ENCODE data around the gene SLC22A23.

SLC22A23 gene

DNA sequence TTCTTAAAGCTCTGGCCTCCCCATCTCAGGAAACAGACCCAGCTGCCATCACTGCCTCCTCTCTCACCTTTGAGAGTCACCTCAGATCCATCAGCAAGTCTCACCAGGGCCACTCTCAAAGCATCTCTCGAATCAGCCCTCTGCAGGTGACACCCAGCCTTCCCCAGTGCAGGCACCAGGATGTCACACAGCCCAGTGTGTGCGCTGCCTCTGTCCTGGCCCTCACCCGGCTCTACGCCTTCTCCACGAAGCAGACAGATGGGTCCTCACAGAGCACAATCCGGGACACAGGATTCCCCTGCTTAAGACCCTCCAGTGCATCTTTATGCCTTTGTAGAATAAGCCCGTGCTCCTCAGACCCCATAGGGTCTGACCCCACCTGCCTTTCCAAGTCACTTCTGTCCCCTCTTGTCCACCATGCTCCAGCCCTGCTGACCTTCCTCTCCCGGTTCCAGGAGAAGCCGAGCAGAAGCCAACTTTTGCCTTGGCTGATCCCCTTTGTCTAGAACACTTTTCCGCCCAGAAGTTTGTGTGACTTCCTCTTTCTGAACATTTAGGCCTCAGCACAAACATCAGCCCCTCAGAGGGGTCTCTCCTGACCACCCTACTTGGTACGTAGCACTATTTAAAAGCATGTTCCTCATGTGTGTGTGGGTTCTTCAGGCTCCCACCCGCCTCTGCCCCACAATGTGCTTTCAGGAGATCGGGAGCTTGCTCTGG, 137.9 kb downstream of the SLC22A23 start:
- no peaks in the 10 kb centered on the region for H3K9me2 ChIP-seq (replicated peaks; ENCODE audit: insufficient read depth, low read length)
- no peaks in the 10 kb centered on the region for H3K9me3 ChIP-seq (replicated peaks; ENCODE audit: insufficient read depth, low read length)
- no peaks in the 10 kb centered on the region for H3K79me2 ChIP-seq (ENCODE audit: low read length)
- no peak overlapping the region for H3K27ac ChIP-seq (ENCODE audit: low read length)
- H3K4me3 ChIP-seq (ENCODE audit: low read length): no peak overlapping the region
- TF ChIP-seq, protein P1, sequence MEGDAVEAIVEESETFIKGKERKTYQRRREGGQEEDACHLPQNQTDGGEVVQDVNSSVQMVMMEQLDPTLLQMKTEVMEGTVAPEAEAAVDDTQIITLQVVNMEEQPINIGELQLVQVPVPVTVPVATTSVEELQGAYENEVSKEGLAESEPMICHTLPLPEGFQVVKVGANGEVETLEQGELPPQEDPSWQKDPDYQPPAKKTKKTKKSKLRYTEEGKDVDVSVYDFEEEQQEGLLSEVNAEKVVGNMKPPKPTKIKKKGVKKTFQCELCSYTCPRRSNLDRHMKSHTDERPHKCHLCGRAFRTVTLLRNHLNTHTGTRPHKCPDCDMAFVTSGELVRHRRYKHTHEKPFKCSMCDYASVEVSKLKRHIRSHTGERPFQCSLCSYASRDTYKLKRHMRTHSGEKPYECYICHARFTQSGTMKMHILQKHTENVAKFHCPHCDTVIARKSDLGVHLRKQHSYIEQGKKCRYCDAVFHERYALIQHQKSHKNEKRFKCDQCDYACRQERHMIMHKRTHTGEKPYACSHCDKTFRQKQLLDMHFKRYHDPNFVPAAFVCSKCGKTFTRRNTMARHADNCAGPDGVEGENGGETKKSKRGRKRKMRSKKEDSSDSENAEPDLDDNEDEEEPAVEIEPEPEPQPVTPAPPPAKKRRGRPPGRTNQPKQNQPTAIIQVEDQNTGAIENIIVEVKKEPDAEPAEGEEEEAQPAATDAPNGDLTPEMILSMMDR (IDR thresholded peaks at IDR 0.05; ENCODE audit: low read length): no peak
- no peak for TF ChIP-seq EZH2 (optimal IDR thresholded peaks at IDR 0.05; ENCODE audit: low read depth, low read length)
- no peak for TF ChIP-seq EZH2phosphoT487 (IDR thresholded peaks at IDR 0.05; ENCODE audit: low read length)
- no peaks in the 10 kb centered on the region for H4K20me1 ChIP-seq (ENCODE audit: insufficient read depth, low read length)
- H3K36me3 ChIP-seq (replicated peaks; ENCODE audit: insufficient read depth, low read length): no peaks in the 10 kb centered on the region
- no peaks in the 10 kb centered on the region for H3K4me1 ChIP-seq (ENCODE audit: low read length)
- no peaks in the 10 kb centered on the region for H3K27me3 ChIP-seq (replicated peaks; ENCODE audit: insufficient read depth, low read length)
- no peaks in the 10 kb centered on the region for H3F3A ChIP-seq (ENCODE audit: insufficient read depth, low read length)
- DNase-seq: no peak
- H3K9ac ChIP-seq (ENCODE audit: low read length): no peak overlapping the region
- no peak overlapping the region for H2AFZ ChIP-seq (ENCODE audit: low read length)
- H3K4me2 ChIP-seq (ENCODE audit: low read depth, low read length): no peak overlapping the region

DNA sequence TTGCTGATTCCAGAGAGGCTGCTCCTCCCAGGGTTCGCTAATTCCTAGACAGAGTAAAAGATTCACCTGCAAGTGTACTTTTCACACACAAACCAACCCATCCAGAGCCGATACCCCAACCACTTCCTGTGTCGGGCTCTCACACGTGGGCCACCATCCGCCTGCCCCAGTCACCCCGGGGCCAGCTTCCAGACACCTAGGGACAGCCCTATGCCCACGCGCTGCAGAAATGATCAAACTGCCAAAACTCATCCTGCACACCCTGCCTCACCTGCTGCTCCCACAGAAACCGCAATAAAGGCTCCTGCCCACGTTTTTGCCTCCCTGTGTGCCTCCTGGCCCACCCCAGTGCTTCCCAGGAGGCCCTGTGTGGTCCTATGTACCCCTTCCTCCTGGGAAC, 138.6 kb downstream of the SLC22A23 start:
- Histone ChIP-seq H3K4me1 (ENCODE audit: low read length) (no peaks in the 10 kb centered on the region), H3F3A (ENCODE audit: insufficient read depth, low read length) (no peaks in the 10 kb centered on the region), H4K20me1 (ENCODE audit: insufficient read depth, low read length) (no peaks in the 10 kb centered on the region), H2AFZ (ENCODE audit: low read length) (no peak overlapping the region), H3K27ac (ENCODE audit: low read length) (no peak overlapping the region), H3K9me2 (replicated peaks; ENCODE audit: insufficient read depth, low read length) (no peaks in the 10 kb centered on the region), H3K27me3 (replicated peaks; ENCODE audit: insufficient read depth, low read length) (no peaks in the 10 kb centered on the region), H3K36me3 (replicated peaks; ENCODE audit: insufficient read depth, low read length) (no peaks in the 10 kb centered on the region), H3K4me3 (ENCODE audit: low read length) (no peak overlapping the region), H3K4me2 (ENCODE audit: low read depth, low read length) (no peak overlapping the region), H3K9ac (ENCODE audit: low read length) (no peak overlapping the region), H3K79me2 (ENCODE audit: low read length) (no peaks in the 10 kb centered on the region), H3K9me3 (replicated peaks; ENCODE audit: insufficient read depth, low read length) (no peaks in the 10 kb centered on the region)
- no peak for DNase-seq
- TF ChIP-seq, protein P1 (IDR thresholded peaks at IDR 0.05; ENCODE audit: low read length): no peak
- TF ChIP-seq EZH2phosphoT487 (IDR thresholded peaks at IDR 0.05; ENCODE audit: low read length) (no peak), EZH2 (optimal IDR thresholded peaks at IDR 0.05; ENCODE audit: low read depth, low read length) (no peak)

DNA sequence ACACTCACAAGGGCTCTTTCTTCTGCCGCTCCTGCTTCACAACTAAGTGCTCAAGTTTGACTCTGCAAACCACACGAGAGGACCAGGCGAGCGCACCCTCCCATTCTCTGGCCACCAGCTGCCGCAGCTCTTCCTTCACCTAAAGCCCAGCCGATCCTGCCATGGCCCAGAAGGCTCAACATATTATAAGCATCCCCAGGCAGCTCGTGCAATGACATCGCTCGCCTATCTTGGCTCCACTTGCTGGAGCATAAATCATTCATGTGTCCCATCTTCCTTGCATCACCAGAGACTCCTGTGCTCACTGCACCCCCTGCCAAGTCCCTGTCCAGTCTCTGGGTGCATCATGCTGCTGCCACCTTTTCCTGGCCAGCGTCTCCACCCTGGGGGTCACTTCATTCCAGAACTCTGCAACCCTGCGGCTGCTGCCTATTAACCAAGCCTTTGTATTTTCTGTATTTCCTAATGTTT, 139.1 kb downstream of the SLC22A23 start:
- Histone ChIP-seq H2AFZ (ENCODE audit: low read length) (no peak overlapping the region), H3K9me3 (replicated peaks; ENCODE audit: insufficient read depth, low read length) (no peaks in the 10 kb centered on the region), H3K27me3 (replicated peaks; ENCODE audit: insufficient read depth, low read length) (no peaks in the 10 kb centered on the region), H3K4me3 (ENCODE audit: low read length) (no peak overlapping the region), H3K9ac (ENCODE audit: low read length) (no peak overlapping the region), H3K27ac (ENCODE audit: low read length) (no peak overlapping the region), H3K9me2 (replicated peaks; ENCODE audit: insufficient read depth, low read length) (no peaks in the 10 kb centered on the region), H3K4me2 (ENCODE audit: low read depth, low read length) (no peak overlapping the region), H3K36me3 (replicated peaks; ENCODE audit: insufficient read depth, low read length) (no peaks in the 10 kb centered on the region), H3F3A (ENCODE audit: insufficient read depth, low read length) (no peaks in the 10 kb centered on the region), H3K4me1 (ENCODE audit: low read length) (no peaks in the 10 kb centered on the region), H3K79me2 (ENCODE audit: low read length) (no peaks in the 10 kb centered on the region), H4K20me1 (ENCODE audit: insufficient read depth, low read length) (no peaks in the 10 kb centered on the region)
- no peak for DNase-seq
- TF ChIP-seq EZH2 (optimal IDR thresholded peaks at IDR 0.05; ENCODE audit: low read depth, low read length): no peak
- TF ChIP-seq EZH2phosphoT487 (IDR thresholded peaks at IDR 0.05; ENCODE audit: low read length): no peak

DNA sequence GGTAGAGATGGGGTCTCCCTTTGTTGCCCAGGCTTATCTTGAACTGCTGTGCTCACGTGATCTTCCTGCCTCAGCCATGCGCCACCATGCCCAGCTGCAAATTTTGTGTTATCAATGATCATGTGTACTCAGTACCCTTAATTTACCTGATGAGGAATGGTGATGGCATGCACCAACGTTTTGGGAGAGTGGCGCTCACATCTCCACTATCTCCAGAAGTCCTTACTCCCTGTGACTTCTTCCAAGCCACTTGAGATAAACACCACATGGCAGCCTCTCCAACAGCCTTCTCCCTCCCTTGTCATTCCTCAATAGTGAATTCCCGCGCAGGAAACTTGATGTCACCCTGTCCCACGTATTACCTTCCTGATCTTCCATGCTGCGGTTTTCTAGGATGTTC, 140.0 kb downstream of the SLC22A23 start:
- no peaks in the 10 kb centered on the region for H3K36me3 ChIP-seq (replicated peaks; ENCODE audit: insufficient read depth, low read length)
- no peaks in the 10 kb centered on the region for H3K27me3 ChIP-seq (replicated peaks; ENCODE audit: insufficient read depth, low read length)
- no peak overlapping the region for H3K4me2 ChIP-seq (ENCODE audit: low read depth, low read length)
- no peaks in the 10 kb centered on the region for H3F3A ChIP-seq (ENCODE audit: insufficient read depth, low read length)
- H2AFZ ChIP-seq (ENCODE audit: low read length): no peak overlapping the region
- H3K9ac ChIP-seq (ENCODE audit: low read length): no peak overlapping the region
- H3K27ac ChIP-seq (ENCODE audit: low read length): no peak overlapping the region
- TF ChIP-seq EZH2phosphoT487 (IDR thresholded peaks at IDR 0.05; ENCODE audit: low read length): no peak
- TF ChIP-seq, protein P1 (IDR thresholded peaks at IDR 0.05; ENCODE audit: low read length): no peak
- TF ChIP-seq EZH2 (optimal IDR thresholded peaks at IDR 0.05; ENCODE audit: low read depth, low read length): no peak
- no peak overlapping the region for H3K4me3 ChIP-seq (ENCODE audit: low read length)
- DNase-seq: no peak
- H3K9me2 ChIP-seq (replicated peaks; ENCODE audit: insufficient read depth, low read length): no peaks in the 10 kb centered on the region
- no peaks in the 10 kb centered on the region for H4K20me1 ChIP-seq (ENCODE audit: insufficient read depth, low read length)
- no peaks in the 10 kb centered on the region for H3K9me3 ChIP-seq (replicated peaks; ENCODE audit: insufficient read depth, low read length)
- no peaks in the 10 kb centered on the region for H3K79me2 ChIP-seq (ENCODE audit: low read length)
- no peaks in the 10 kb centered on the region for H3K4me1 ChIP-seq (ENCODE audit: low read length)

Data from MM.1S (cell line).